ENCODE results near the gene FBXL17. TPM values are rescaled to one million over a fixed set of nuclear protein-coding genes. Genes with fewer than 3 reads are reported as not detected.

Gene FBXL17
- total RNA-seq, 2 donors from 2014 or later: 14.1 to 22.8 TPM

DNA sequence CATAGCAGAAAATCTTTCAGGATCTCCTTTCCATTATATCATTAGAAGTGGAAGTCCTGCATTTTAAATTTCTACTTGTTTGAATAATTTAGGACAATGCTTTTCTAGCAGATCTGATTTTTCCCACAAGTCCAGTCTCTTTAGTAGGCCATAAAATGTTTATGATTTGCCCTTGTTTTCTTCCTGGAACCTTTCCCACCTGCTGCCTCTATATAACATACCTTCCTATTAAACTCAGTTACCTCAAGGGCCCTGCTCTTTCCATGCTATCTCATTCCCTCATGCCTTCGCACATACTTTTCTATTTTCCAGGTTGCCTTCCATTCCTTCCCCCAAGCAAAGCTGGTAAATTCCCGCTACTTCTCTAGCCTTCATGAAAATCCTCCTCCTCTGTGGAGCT, 524.1 kb downstream of the FBXL17 start:
- no peaks in the 10 kb centered on the region for H3K9me3 ChIP-seq
- TF ChIP-seq, protein P1, sequence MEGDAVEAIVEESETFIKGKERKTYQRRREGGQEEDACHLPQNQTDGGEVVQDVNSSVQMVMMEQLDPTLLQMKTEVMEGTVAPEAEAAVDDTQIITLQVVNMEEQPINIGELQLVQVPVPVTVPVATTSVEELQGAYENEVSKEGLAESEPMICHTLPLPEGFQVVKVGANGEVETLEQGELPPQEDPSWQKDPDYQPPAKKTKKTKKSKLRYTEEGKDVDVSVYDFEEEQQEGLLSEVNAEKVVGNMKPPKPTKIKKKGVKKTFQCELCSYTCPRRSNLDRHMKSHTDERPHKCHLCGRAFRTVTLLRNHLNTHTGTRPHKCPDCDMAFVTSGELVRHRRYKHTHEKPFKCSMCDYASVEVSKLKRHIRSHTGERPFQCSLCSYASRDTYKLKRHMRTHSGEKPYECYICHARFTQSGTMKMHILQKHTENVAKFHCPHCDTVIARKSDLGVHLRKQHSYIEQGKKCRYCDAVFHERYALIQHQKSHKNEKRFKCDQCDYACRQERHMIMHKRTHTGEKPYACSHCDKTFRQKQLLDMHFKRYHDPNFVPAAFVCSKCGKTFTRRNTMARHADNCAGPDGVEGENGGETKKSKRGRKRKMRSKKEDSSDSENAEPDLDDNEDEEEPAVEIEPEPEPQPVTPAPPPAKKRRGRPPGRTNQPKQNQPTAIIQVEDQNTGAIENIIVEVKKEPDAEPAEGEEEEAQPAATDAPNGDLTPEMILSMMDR (IDR thresholded peaks at IDR 0.05): no peak
- H3K27ac ChIP-seq: no peak overlapping the region
- H3K4me1 ChIP-seq: no peaks in the 10 kb centered on the region
- H3K9ac ChIP-seq (ENCODE audit: low read depth in 2 of 2, low read length in 2 of 2): no peak overlapping the region
- intact Hi-C loops (cut with DNase I): no loop called here
- no peaks in the 10 kb centered on the region for H3K27me3 ChIP-seq
- no peak for DNase-seq
- no peaks in the 10 kb centered on the region for H3K36me3 ChIP-seq
- no peak overlapping the region for H3K4me3 ChIP-seq

DNA sequence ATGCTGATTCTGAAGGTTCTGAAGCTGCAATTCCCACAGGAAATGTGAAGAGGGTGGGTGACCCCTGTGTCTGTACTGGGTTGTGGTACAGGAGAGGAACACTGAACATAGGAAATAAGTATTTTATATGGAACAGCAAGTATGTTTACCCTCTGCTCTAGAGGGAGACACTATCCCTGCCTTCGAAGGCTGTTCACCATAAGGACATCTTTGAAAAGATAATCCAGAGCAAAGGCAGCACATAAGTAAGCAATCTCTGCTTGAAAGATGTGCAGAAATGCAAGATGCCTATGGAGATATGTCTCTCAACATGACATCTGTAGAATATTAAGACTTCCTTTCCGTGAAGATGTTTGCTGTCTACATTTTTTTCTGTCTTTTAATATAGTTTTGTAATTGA, 526.7 kb downstream of the FBXL17 start:
- DNase-seq: no peak
- intact Hi-C loops (cut with DNase I): no loop called here
- no peaks in the 10 kb centered on the region for H3K36me3 ChIP-seq
- H3K4me3 ChIP-seq: no peak overlapping the region
- H3K9me3 ChIP-seq: no peaks in the 10 kb centered on the region
- no peaks in the 10 kb centered on the region for H3K4me1 ChIP-seq
- TF ChIP-seq, protein P1 (IDR thresholded peaks at IDR 0.05): no peak
- H3K27me3 ChIP-seq: no peaks in the 10 kb centered on the region
- H3K27ac ChIP-seq: no peak overlapping the region
- no peak overlapping the region for H3K9ac ChIP-seq (ENCODE audit: low read depth in 2 of 2, low read length in 2 of 2)

DNA sequence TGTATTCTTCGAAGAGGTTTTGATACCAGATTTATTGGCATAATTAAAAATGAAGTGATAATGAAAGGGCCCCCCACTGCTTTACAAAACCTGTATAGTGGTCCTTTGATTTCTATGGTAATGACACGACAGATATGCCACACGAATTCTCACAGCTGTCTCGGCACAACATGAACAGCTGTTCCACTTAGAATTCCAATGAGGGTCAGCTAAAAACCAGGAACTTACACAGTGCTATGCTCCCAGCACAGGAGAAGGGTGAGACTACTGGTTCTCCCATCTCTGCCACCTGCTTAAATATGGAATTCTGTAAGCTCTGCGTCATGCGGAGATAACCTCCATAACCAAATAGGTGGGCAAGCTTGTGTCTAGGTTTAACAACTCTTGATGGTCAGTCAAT, 528.2 kb downstream of the FBXL17 start:
- DNase-seq: no peak
- Histone ChIP-seq H3K27ac (no peak overlapping the region), H3K9ac (ENCODE audit: low read depth in 2 of 2, low read length in 2 of 2) (no peak overlapping the region), H3K36me3 (no peaks in the 10 kb centered on the region), H3K27me3 (no peaks in the 10 kb centered on the region), H3K4me3 (no peak overlapping the region), H3K9me3 (no peaks in the 10 kb centered on the region), H3K4me1 (no peaks in the 10 kb centered on the region)
- intact Hi-C loops (cut with DNase I): no loop called here
- TF ChIP-seq, protein P1 (IDR thresholded peaks at IDR 0.05): no peak

DNA sequence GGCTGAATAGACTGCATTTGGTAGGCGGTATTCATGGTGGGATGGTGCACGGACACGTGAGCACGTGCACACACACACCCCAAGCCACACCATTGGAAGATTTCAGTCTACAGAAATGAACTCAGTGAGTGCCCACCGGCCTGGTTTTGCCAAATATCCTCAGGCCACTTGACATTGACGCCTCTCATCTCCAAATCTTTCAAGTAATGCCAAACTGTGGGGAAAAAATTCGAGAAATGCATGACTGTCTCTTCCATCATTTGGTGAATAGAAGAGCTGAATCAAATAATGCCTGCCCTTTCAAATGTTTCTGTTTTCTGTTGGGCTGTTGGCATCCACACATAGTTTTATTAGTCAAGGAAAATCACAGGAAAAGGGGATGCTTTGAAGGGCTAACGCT, 528.9 kb downstream of the FBXL17 start:
- Histone ChIP-seq H3K9ac (ENCODE audit: low read depth in 2 of 2, low read length in 2 of 2) (no peak overlapping the region), H3K36me3 (no peaks in the 10 kb centered on the region), H3K4me3 (no peak overlapping the region), H3K27me3 (no peaks in the 10 kb centered on the region), H3K9me3 (no peaks in the 10 kb centered on the region), H3K4me1 (no peaks in the 10 kb centered on the region), H3K27ac (no peak overlapping the region)
- TF ChIP-seq, protein P1 (IDR thresholded peaks at IDR 0.05): no peak
- no peak for DNase-seq
- intact Hi-C loops (cut with DNase I): no loop called here

DNA sequence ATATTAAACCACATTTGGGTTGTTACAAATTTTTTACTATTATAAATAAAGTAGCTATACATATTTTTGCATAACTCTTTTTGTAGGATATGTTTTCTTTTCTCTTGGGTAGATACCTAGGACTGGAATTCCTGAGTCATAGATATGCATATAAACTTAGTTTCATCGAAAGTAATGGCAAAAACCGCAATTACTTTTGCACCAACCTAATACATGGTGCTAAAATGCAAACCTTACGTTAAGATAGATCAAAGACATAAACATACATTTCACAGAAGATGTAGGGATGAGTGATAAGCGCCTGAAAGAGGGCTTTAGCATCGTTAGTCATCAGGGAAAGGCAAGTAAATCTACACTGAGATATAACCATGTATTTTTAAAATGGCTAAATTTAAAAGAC, 532.8 kb downstream of the FBXL17 start:
- Histone ChIP-seq H3K27me3 (no peaks in the 10 kb centered on the region), H3K36me3 (no peaks in the 10 kb centered on the region), H3K4me3 (no peak overlapping the region), H3K27ac (no peak overlapping the region), H3K4me1 (no peaks in the 10 kb centered on the region), H3K9ac (ENCODE audit: low read depth in 2 of 2, low read length in 2 of 2) (no peak overlapping the region), H3K9me3 (no peaks in the 10 kb centered on the region)
- TF ChIP-seq, protein P1 (IDR thresholded peaks at IDR 0.05): no peak
- DNase-seq: no peak
- intact Hi-C loops (cut with DNase I): no loop called here

DNA sequence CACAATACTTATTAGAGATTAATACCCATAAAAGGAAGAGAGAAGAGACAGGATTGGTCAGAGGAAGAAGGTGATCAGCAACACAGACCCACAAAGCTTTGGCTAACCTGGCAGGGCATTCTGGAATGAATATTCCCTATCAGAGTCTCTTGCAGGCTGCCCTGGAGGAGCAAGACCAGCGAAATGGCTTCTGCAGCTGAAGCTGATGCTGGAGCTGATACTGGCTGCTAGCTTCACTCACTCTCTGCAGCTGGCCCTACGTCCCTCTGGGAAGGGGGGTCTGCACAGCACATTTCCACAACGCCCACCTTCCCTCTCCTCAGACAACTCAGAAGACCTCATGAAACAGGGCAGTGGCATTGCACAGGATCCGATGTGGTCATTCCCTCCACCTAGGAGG, 541.3 kb downstream of the FBXL17 start:
- Histone ChIP-seq H3K4me3 (no peak overlapping the region), H3K27me3 (no peaks in the 10 kb centered on the region), H3K36me3 (no peaks in the 10 kb centered on the region), H3K9ac (ENCODE audit: low read depth in 2 of 2, low read length in 2 of 2) (no peak overlapping the region), H3K4me1 (no peaks in the 10 kb centered on the region), H3K27ac (no peak overlapping the region), H3K9me3 (no peaks in the 10 kb centered on the region)
- TF ChIP-seq, protein P1 (IDR thresholded peaks at IDR 0.05): no peak
- intact Hi-C loops (cut with DNase I): no loop called here
- DNase-seq: no peak
